Stimulated activated CD4-positive, alpha-beta T cell treated with anti-CD3 and anti-CD28 coated beads, Interleukin-12 subunit alpha, Interleukin-12 subunit beta, amount 100 ng/mL, for 48 hours (primary cell): Measurements from ENCODE around the gene LRRC25.

Source experiments
- DNase-seq, 3 donors: peaks; one replicate each; pipeline ENCODE4 v3.0.0-alpha.2; 2020; ENCODE audit warnings: low read depth in 2 of 3, low spot score in 1 of 3

The LRRC25 gene

GRCh38 chr19:18397242-18398202, at the start of gene LRRC25:
Gene LRRC25 (minus strand): TSS chr19:18397622. CDS start chr19:18396963, 659 bp downstream.
- DNase-seq: no peak

GRCh38 chr19:18446811-18447359, 49.5 kb upstream of the LRRC25 start:
- no peak for DNase-seq

GRCh38 chr19:18446145-18446810, 48.9 kb upstream of the LRRC25 start:
- no peak for DNase-seq

DNA sequence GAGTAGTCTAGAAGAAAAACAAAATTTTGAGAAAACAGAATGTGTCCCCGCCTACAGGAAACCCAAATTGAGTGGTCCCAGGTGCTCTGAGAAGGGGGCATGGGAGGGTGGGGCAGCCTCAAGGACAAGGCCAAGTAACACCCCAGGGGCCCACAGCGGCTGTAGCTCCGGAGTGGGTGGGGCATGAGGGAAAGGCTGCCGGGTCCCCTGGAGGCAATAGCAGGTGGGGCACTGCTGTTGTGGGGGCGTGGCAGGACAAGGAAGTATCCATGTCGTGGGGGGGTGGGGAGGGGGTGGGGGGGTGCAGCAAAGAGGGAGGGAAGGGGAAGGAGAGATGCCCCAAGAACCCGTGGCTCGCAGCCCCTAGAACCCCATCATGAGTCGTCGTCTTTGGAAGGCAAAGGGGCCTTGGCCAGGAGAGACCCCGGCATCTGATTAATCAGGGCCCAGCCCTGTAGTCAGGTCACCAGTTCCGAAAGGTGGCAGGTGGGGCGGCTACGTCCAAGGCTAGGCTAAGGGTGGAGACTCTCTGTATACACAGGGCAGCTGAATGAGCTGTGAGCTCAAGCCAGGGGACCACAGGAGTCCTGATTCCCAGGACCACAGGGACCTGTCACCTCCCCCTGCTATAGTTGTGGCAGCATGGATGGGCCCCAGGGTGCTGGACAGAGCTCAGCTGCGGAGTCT, 48.0 kb upstream of the LRRC25 start:
- no peak for DNase-seq

- DNase-seq: no peak
These were observed 47.1 kb upstream of the LRRC25 start for GRCh38 chr19:18444513-18444912.

- DNase-seq: no peak
These were observed 46.4 kb upstream of the LRRC25 start for GRCh38 chr19:18443831-18444230.

DNA sequence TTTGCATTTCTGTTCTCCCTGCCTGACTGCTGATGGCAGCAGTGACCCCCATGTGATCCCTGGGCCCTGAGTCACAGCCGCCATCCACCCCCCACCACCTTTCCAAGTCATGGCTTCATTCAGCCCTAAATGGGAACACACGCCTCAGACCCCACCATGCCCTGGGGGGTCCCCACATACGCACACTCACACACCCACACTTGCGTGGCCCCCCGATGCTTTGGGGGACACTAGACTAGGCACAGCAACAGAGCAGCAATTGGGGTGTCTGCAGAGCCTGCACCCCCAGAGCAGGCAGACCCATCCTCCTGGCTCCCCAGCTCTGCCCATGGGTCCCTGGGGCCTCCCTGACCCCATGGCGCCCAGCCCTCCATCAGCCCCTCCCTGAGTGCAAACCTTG, 46.0 kb upstream of the LRRC25 start:
- no peak for DNase-seq

GRCh38 chr19:18442941-18443340, 45.5 kb upstream of the LRRC25 start:
- no peak for DNase-seq

DNA sequence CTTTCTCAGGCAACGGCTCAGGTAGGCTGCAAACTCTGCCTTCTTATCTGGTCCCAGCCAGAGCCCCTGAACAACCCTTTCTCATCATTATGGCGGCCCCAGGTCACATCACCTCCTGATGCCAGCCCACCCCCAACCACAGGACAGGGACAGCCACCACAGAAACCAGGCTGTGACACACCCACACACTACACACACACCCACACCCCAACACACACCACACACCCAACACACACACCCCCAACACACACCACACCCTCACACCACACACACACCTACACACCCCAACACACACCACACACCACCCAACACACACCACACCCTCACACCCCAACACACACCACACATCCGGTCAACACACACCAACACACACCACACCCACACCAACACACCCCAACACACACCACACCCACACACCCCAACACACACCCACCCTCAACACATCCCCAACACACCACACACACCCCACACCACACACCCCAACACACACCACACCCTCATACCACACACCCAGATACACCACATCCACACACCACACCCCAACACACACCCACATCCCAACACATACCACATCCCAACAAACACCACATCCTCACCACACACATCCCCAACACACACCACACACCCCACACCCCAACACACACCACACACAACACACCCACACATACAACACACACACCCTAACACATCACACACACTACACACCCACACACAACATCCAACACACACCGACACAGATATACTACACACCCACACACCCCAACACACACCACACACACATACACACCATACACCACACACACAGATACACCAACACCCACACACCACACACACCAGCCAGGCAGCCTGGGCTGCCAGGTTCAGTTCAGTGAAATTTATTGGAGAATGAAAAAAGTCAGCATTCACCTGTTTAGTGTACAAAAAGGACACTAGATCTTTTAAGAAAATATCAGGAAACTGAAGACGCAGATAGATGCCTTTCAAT, 44.7 kb upstream of the LRRC25 start:
- DNase-seq: no peak

DNA sequence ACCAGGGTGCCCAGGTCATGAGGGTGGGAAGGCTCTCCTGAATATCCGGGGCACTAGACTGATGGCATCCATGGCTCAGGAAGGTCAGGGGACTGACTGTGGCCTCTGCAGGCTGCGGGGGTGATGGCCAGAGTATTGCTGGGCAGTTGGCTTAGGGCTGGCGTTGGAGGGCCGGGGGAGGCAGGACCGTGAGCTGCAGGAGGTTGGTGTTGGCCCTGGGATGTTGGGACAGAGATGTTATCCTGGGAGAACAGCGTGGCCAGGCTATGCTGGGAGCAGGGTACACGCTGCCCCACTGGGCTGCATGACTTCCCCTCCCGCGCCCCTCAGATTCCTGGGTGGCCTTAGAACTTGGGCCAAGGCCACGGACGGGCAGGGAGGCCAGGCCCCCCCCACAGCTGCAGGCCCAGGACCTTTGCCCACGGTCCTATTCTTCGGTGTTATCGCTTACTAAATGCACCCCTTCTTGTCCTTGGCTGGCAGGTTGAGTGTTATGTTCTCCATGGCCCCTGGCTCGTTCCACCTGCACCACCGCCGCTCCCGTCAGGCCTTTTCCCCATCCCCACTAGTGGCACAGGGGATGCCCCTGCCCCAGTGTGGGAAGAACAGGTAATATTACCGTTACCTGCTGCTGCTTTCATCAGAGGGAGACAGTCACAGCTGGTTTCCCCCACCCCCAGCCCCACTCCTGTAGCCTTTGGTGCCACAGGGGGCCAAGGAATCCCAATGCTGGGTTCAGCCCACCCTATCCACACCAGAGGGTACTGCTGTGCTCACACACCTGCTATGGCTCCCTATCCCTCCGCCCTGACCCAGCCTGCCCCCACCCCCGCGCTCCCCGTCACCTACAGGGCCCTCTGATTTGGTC, 43.7 kb upstream of the LRRC25 start:
- no peak for DNase-seq

- no peak for DNase-seq
These were observed 43.0 kb upstream of the LRRC25 start for GRCh38 chr19:18440415-18440877.

GRCh38 chr19:18439910-18440237, 42.5 kb upstream of the LRRC25 start:
- DNase-seq: no peak

GRCh38 chr19:18439025-18439909, 41.8 kb upstream of the LRRC25 start:
- DNase-seq: no peak

GRCh38 chr19:18438331-18439024, 41.1 kb upstream of the LRRC25 start:
- DNase-seq: no peak

DNA sequence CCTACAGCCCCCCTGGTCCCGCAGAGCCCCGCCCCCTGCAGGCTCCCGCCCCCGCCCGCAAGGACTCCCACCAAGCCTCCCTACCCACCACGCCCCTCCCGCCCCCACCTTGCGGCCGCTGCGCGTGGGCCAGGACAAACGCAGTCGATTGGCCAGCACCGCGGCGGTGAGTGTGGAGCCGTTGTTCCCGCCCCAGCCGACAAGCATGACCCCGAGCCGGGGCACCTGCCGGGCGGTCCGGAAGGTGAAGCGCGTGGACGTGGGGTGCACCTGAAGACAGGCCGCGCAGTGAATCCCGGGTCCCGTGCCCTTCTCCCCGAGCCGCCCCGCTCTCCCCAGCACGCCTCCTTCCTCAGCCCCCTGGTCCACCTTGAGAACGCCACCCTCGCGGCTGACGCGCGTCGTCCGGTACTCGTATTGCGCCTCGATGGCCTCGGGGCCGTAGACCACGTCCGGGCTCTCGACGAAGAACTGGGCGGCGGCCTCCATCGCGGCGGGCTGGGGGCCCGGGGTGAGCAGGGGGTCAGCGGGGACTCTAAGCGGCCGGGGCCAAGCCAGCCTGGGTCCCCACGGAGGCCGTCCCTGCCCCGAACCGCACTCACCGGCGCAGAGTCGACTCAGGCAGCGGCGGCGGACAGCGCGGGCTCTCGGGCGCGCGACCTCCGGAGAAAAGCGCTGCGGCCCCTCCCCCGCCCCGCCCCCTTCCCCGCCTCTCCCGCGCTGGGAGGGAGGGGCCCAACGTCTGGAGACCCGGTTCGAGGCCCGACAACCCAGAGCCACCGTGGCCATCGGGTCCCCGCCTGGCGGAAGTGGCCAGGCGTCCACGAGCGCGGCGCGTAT, 40.3 kb upstream of the LRRC25 start, which contains the start of gene ISYNA1:
Gene ISYNA1 (minus strand): TSS at position 643 of the 840 bp plus-strand sequence. CDS start 154 bp downstream, at position 489.
- DNase-seq: no peak

DNA sequence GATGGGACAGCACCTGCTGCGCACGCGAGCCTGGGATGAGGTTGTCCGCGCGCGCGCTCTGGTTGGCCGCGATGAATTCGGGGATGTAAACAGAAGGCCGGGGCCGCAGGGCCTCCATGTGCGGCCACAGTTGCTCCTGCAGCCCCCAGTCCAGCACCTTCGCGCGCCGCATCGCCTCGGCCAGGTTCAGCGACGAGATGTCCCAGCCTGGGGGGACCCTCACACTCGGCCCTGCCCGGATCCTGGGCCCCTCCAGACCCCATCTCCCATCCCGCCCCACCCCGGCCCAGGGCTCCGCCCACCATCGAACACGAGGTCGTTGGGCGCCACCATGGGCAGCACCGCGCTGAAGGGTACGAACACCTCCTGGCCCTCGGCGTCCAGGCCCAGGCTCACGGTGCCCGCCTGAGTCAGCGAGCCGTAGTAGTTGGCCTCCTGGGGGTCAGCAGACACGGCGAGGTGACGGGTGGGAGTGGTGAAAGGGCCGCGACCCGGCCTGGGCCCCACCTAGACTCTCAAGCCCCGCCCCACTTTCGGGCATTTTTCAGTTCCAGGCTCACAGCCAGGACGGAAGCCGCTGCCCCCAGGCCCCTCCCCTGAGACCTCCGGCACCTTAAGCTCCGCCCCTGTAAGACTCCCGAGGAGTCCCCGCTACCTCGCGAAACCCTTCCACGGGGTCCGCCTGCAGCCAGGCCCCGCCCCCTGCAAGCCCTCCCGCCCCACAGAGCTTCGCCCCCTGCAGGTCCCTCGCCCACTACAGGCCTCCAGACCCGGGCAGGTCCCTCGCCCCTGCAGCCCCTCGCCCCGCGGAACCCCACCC, 39.5 kb upstream of the LRRC25 start:
- DNase-seq: no peak
